ENCODE data around the gene ADGRD2.
A peak's percentile ranks its signal among the peaks of the same experiment; 100 is the strongest.

The ADGRD2 gene

DNA sequence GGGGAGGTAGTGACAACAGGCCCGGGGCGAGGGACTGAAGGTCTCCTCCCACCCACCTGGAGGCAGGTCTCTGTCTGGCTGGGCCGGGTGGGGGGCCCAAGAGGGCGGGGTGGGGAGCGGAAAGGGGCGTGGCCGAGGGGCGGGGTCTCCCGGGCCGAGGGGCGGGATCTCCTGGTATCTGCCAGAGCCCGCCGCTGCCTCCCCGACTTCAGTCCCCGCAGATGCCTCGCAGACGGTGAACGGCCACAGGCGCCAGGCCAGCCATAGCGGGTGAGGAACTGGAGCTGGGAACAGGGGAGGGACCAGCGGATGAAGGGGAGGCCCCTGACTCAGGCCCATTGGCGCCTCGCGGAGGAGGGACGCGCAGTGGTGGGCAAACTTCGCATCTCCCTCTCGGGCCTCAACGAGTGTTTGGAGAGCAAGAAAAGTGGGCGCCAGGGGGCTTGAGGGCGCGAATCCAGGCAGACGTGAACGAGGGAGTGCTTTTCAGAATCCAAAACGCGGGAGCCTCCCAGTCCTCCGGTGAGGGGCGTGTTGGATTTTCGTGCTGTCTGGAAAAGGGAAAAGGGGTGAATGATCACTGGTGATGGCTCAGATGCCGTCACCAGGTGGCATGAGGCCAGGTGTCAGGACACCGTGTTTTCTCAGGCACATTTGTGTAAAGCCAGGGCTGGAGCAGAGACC lies at the start of gene ADGRD2:
Gene ADGRD2 (plus strand): TSS at position 211 of the 684 bp plus-strand sequence. CDS start 1,216 bp downstream, outside the sequence.
- Histone ChIP-seq H3K27ac (ENCODE audit: low read depth in 2 of 2, low read length in 2 of 2) (no peak within 1 kb of the TSS), H3K27me3 (ENCODE audit: control insufficient read depth in 2 of 2, insufficient read depth in 2 of 2, low read length in 2 of 2) (peaks cover 17 to 19% of the 10 kb centered on the region in 2 donors), H3K9me3 (ENCODE audit: control insufficient read depth in 2 of 2, low read length in 2 of 2) (no peaks in the 10 kb centered on the region), H3K4me1 (ENCODE audit: control insufficient read depth in 2 of 2, insufficient read depth in 2 of 2, low read length in 2 of 2) (peaks cover 2% of the 10 kb centered on the region in 2 donors), H3K4me3 (ENCODE audit: low read length in 2 of 2) (no peak within 1 kb of the TSS), H3K9ac (ENCODE audit: low read depth in 1 of 2, low read length in 2 of 2) (no peak within 1 kb of the TSS), H3K36me3 (ENCODE audit: control insufficient read depth in 2 of 2, insufficient read depth in 2 of 2, low read length in 2 of 2) (no peaks in the 10 kb centered on the region)

DNA sequence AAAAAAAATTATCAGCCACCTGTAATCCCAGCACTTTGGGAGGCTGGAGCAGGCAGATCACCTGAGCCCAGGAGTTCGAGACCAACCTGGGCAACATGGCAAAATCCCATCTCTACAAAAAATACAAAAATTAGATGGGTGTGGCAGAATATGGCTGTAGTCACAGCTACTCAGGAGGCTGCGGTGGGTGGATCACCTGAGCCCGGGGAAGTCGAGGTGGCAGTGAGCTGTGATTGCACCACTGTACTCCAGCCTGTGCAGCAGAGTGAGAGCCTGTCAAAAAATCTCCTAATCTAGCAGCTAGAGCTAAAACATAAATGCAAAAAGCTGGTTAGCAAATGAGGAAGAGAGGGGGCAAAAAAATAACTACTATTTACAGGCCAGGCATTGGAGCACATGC lies 47.0 kb upstream of the ADGRD2 start:
- no peak overlapping the region for H3K4me3 ChIP-seq (ENCODE audit: low read length in 2 of 2)
- peaks cover 52% of the 10 kb centered on the region in 2 donors for H3K36me3 ChIP-seq (ENCODE audit: control insufficient read depth in 2 of 2, insufficient read depth in 2 of 2, low read length in 2 of 2)
- no peak overlapping the region for H3K27ac ChIP-seq (ENCODE audit: low read depth in 2 of 2, low read length in 2 of 2)
- no peak overlapping the region for H3K9ac ChIP-seq (ENCODE audit: low read depth in 1 of 2, low read length in 2 of 2)
- no peaks in the 10 kb centered on the region for H3K27me3 ChIP-seq (ENCODE audit: control insufficient read depth in 2 of 2, insufficient read depth in 2 of 2, low read length in 2 of 2)
- H3K9me3 ChIP-seq (ENCODE audit: control insufficient read depth in 2 of 2, low read length in 2 of 2), result no peaks in the 10 kb centered on the region
- peaks cover 0 to 4% of the 10 kb centered on the region in 2 donors for H3K4me1 ChIP-seq (ENCODE audit: control insufficient read depth in 2 of 2, insufficient read depth in 2 of 2, low read length in 2 of 2)

GRCh38 chr9:124409410-124409809 lies 40.8 kb upstream of the ADGRD2 start:
- Histone ChIP-seq H3K27ac (ENCODE audit: low read depth in 2 of 2, low read length in 2 of 2) (no peak overlapping the region), H3K27me3 (ENCODE audit: control insufficient read depth in 2 of 2, insufficient read depth in 2 of 2, low read length in 2 of 2) (no peaks in the 10 kb centered on the region), H3K9me3 (ENCODE audit: control insufficient read depth in 2 of 2, low read length in 2 of 2) (no peaks in the 10 kb centered on the region), H3K4me1 (ENCODE audit: control insufficient read depth in 2 of 2, insufficient read depth in 2 of 2, low read length in 2 of 2) (peaks cover 4 to 6% of the 10 kb centered on the region in 2 donors), H3K9ac (ENCODE audit: low read depth in 1 of 2, low read length in 2 of 2) (no peak overlapping the region), H3K4me3 (ENCODE audit: low read length in 2 of 2) (no peak overlapping the region), H3K36me3 (ENCODE audit: control insufficient read depth in 2 of 2, insufficient read depth in 2 of 2, low read length in 2 of 2) (peaks cover 61 to 80% of the 10 kb centered on the region in 2 donors)

- Histone ChIP-seq H3K9me3 (ENCODE audit: control insufficient read depth in 2 of 2, low read length in 2 of 2) (no peaks in the 10 kb centered on the region), H3K4me1 (ENCODE audit: control insufficient read depth in 2 of 2, insufficient read depth in 2 of 2, low read length in 2 of 2) (peaks cover 9 to 10% of the 10 kb centered on the region in 2 donors), H3K4me3 (ENCODE audit: low read length in 2 of 2) (no peak overlapping the region), H3K27me3 (ENCODE audit: control insufficient read depth in 2 of 2, insufficient read depth in 2 of 2, low read length in 2 of 2) (no peaks in the 10 kb centered on the region), H3K36me3 (ENCODE audit: control insufficient read depth in 2 of 2, insufficient read depth in 2 of 2, low read length in 2 of 2) (peaks cover 53 to 72% of the 10 kb centered on the region in 2 donors), H3K27ac (ENCODE audit: low read depth in 2 of 2, low read length in 2 of 2) (no peak overlapping the region), H3K9ac (ENCODE audit: low read depth in 1 of 2, low read length in 2 of 2) (no peak overlapping the region)
Observed at GRCh38 chr9:124410321-124410913, 39.8 kb upstream of the ADGRD2 start.

- H3K9me3 ChIP-seq (ENCODE audit: control insufficient read depth in 2 of 2, low read length in 2 of 2), result no peaks in the 10 kb centered on the region
- H3K27ac ChIP-seq (ENCODE audit: low read depth in 2 of 2, low read length in 2 of 2), result no peak overlapping the region
- H3K27me3 ChIP-seq (ENCODE audit: control insufficient read depth in 2 of 2, insufficient read depth in 2 of 2, low read length in 2 of 2), result no peaks in the 10 kb centered on the region
- peaks cover 9 to 10% of the 10 kb centered on the region in 2 donors for H3K4me1 ChIP-seq (ENCODE audit: control insufficient read depth in 2 of 2, insufficient read depth in 2 of 2, low read length in 2 of 2)
- H3K4me3 ChIP-seq (ENCODE audit: low read length in 2 of 2), result no peak overlapping the region
- no peak overlapping the region for H3K9ac ChIP-seq (ENCODE audit: low read depth in 1 of 2, low read length in 2 of 2)
- peaks cover 49 to 61% of the 10 kb centered on the region in 2 donors for H3K36me3 ChIP-seq (ENCODE audit: control insufficient read depth in 2 of 2, insufficient read depth in 2 of 2, low read length in 2 of 2)
Observed at GRCh38 chr9:124411514-124412227, 38.6 kb upstream of the ADGRD2 start.

DNA sequence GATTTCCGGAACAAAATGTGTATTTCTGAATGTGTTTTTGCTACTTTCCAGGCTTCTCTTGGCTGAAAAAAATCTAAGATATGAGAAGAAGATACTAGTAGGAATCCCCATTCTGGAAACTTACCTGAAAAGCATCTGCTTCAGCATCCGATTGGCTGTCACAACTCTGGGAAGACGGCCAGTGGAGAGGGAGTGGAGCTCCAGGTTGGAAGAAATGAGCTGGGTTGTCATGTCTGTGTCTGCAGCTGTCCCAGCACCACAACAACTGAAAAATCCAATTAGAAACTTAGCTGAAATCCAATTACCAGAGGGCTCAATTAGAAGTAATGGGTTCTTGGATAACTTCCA lies 38.0 kb upstream of the ADGRD2 start:
- Histone ChIP-seq H3K9me3 (ENCODE audit: control insufficient read depth in 2 of 2, low read length in 2 of 2) (no peaks in the 10 kb centered on the region), H3K27me3 (ENCODE audit: control insufficient read depth in 2 of 2, insufficient read depth in 2 of 2, low read length in 2 of 2) (no peaks in the 10 kb centered on the region), H3K4me1 (ENCODE audit: control insufficient read depth in 2 of 2, insufficient read depth in 2 of 2, low read length in 2 of 2) (peaks cover 9 to 10% of the 10 kb centered on the region in 2 donors), H3K27ac (ENCODE audit: low read depth in 2 of 2, low read length in 2 of 2) (no peak overlapping the region), H3K9ac (ENCODE audit: low read depth in 1 of 2, low read length in 2 of 2) (no peak overlapping the region), H3K36me3 (ENCODE audit: control insufficient read depth in 2 of 2, insufficient read depth in 2 of 2, low read length in 2 of 2) (peaks cover 44 to 57% of the 10 kb centered on the region in 2 donors), H3K4me3 (ENCODE audit: low read length in 2 of 2) (no peak overlapping the region)

DNA sequence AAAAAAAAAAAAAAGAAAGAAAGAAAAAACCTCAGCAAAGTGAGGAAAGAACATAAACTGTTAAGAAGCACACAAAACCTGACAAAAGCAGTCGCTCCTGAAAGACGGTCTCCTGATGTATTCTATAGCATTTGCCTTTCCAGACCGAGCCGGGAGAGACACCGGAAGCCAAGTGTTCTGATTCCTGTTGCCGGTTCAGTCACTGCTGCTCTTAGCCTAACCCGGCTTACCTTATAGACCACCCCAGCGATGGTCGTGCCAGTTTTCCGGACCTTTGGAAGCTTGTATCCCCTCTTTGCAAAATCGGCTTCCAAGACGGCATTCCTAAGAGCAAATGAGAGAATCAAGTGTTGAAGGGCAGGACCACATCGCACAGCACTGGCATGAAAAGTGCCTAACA lies 35.6 kb upstream of the ADGRD2 start:
- H3K4me3 ChIP-seq (ENCODE audit: low read length in 2 of 2), result peak overlapping the region; percentile 90 to 92
- no peaks in the 10 kb centered on the region for H3K9me3 ChIP-seq (ENCODE audit: control insufficient read depth in 2 of 2, low read length in 2 of 2)
- H3K36me3 ChIP-seq (ENCODE audit: control insufficient read depth in 2 of 2, insufficient read depth in 2 of 2, low read length in 2 of 2), result peaks cover 31 to 36% of the 10 kb centered on the region in 2 donors
- no peaks in the 10 kb centered on the region for H3K27me3 ChIP-seq (ENCODE audit: control insufficient read depth in 2 of 2, insufficient read depth in 2 of 2, low read length in 2 of 2)
- H3K27ac ChIP-seq (ENCODE audit: low read depth in 2 of 2, low read length in 2 of 2), result peak overlapping the region in 1 of 2 donors; percentile 52
- peak overlapping the region; percentile 61 to 77 for H3K9ac ChIP-seq (ENCODE audit: low read depth in 1 of 2, low read length in 2 of 2)
- peaks cover 9 to 10% of the 10 kb centered on the region in 2 donors for H3K4me1 ChIP-seq (ENCODE audit: control insufficient read depth in 2 of 2, insufficient read depth in 2 of 2, low read length in 2 of 2)

DNA sequence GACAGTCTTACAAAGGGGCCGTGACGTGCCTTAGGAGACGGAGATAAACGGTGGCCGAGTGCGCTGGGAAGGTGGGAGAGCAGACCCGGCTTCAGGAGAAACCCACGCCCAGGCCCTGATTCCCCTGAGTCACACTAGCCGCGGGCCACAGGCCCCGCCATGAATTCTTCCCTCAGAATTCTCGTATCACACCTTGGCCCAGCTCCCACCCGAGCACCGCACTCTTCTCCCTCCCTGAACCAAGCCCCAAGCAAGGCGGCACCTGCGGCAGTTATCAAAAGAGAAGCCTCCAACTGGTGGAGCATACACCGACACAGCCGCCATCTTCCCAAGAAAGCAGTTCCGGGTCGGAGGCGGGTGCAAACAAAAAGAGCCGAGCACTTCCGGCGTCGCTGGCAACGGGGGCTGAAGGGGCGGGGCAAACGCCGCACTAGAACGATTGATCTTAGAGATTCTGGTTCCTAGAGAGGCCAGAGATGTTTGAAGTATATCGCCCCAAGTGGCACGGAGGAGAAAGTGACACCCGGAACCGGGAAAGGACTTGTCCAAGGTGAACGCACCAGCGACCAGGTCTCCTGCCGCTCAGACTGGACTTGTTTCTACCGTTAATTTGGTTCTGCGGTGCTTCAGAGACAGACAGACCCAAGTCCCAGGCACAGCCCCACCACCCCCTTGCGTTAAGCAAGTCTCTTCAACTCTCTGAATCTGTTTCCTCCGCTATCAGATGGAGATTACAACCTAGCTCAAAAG lies 35.0 kb upstream of the ADGRD2 start, which contains the start of gene PSMB7:
Gene PSMB7 (minus strand): TSS at position 341 of the 750 bp plus-strand sequence. CDS start 17 bp downstream, at position 324.
- H3K4me1 ChIP-seq (ENCODE audit: control insufficient read depth in 2 of 2, insufficient read depth in 2 of 2, low read length in 2 of 2), result peaks cover 9 to 10% of the 10 kb centered on the region in 2 donors
- H3K27me3 ChIP-seq (ENCODE audit: control insufficient read depth in 2 of 2, insufficient read depth in 2 of 2, low read length in 2 of 2), result no peaks in the 10 kb centered on the region
- H3K36me3 ChIP-seq (ENCODE audit: control insufficient read depth in 2 of 2, insufficient read depth in 2 of 2, low read length in 2 of 2), result peaks cover 31 to 35% of the 10 kb centered on the region in 2 donors
- peak within 1 kb of the TSS; percentile 3 to 52 for H3K27ac ChIP-seq (ENCODE audit: low read depth in 2 of 2, low read length in 2 of 2)
- H3K4me3 ChIP-seq (ENCODE audit: low read length in 2 of 2), result peak within 1 kb of the TSS; percentile 90 to 92
- peak within 1 kb of the TSS; percentile 61 to 77 for H3K9ac ChIP-seq (ENCODE audit: low read depth in 1 of 2, low read length in 2 of 2)
- H3K9me3 ChIP-seq (ENCODE audit: control insufficient read depth in 2 of 2, low read length in 2 of 2), result no peaks in the 10 kb centered on the region

DNA sequence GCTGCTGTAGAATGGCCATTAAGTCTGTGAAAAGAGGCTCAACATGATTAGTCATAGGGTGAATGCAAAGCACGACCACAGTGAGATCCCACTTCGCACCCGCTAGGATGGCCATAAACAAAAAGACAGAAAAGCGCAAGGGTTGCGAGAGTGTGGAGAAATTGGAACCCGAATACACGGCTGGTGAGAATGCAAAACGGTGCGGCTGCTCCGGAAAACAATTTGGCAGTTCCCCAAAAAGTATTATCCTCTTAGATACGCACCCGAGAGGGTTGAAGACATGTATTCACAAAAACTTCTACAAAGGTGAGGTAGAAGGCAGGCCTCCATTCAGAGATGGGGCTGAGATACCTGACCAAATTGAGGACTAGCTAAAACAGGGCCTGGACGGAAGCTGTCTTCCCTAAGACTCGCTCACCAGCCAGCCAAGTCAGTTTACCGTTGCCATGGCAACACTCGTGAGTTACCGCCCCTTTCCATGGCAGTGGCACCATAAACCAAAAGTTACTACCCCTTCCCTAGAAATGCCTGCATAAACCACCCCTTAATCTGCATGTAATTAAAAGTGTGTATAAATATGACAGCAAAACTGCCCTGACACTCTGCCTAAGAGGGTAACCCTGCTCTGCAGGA lies 34.3 kb upstream of the ADGRD2 start:
- Histone ChIP-seq H3K9me3 (ENCODE audit: control insufficient read depth in 2 of 2, low read length in 2 of 2) (no peaks in the 10 kb centered on the region), H3K27ac (ENCODE audit: low read depth in 2 of 2, low read length in 2 of 2) (no peak overlapping the region), H3K36me3 (ENCODE audit: control insufficient read depth in 2 of 2, insufficient read depth in 2 of 2, low read length in 2 of 2) (peaks cover 25 to 30% of the 10 kb centered on the region in 2 donors), H3K9ac (ENCODE audit: low read depth in 1 of 2, low read length in 2 of 2) (no peak overlapping the region), H3K4me1 (ENCODE audit: control insufficient read depth in 2 of 2, insufficient read depth in 2 of 2, low read length in 2 of 2) (peaks cover 9 to 10% of the 10 kb centered on the region in 2 donors), H3K27me3 (ENCODE audit: control insufficient read depth in 2 of 2, insufficient read depth in 2 of 2, low read length in 2 of 2) (no peaks in the 10 kb centered on the region), H3K4me3 (ENCODE audit: low read length in 2 of 2) (peak overlapping the region; percentile 90 to 92)

All from mucosa of rectum (tissue), 2 donors.